Activated CD4-positive, alpha-beta T cell treated with anti-CD3 and anti-CD28 coated beads, Interleukin-2, Interleukin-6, amounts not matched to agents 100 ng/mL and 50 ng/mL, durations not matched to agents 16 hours and 8 hours (primary cell): Measurements from ENCODE around the gene NBPF3.
"Not testable (repeated sequence)": the region's sequence is repeated elsewhere in the genome, so short reads cannot be mapped to it uniquely, and the experiment has no call there.

ENCODE experiments used
- DNase-seq: peaks from one replicate; pipeline ENCODE4 v3.0.0-alpha.2; 2020

NBPF3 gene

DNA sequence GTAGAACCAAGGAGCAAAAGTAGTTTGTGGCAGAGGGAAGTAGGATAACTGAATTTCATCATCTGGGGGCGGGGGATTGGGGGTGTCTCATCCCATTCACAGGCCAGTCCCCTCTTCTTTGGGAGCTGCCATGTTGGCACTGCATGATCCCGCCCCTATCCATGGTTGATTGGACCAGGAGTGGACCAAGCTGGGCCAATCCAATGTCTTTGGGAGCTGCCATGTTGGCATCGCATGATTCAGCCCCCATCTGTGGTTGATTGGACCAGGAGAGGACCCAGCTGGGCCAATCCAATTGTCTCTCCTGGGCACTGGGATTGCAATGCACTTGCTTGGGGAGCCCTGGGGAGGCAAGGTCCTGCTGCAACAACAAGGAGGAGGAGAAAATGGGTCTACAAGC is 56.9 kb downstream of the NBPF3 start:
- DNase-seq: no peak

GRCh38 chr1:21497466-21498061 is 57.6 kb downstream of the NBPF3 start:
- DNase-seq: no peak

- DNase-seq: no peak
These were observed 59.5 kb downstream of the NBPF3 start for GRCh38 chr1:21499283-21499950.

- DNase-seq: no peak
These were observed 63.9 kb downstream of the NBPF3 start for GRCh38 chr1:21503706-21504377.

- no peak for DNase-seq
These were observed 66.9 kb downstream of the NBPF3 start for GRCh38 chr1:21506804-21507203.

GRCh38 chr1:21507511-21508270 is 67.8 kb downstream of the NBPF3 start:
- no peak for DNase-seq

DNA sequence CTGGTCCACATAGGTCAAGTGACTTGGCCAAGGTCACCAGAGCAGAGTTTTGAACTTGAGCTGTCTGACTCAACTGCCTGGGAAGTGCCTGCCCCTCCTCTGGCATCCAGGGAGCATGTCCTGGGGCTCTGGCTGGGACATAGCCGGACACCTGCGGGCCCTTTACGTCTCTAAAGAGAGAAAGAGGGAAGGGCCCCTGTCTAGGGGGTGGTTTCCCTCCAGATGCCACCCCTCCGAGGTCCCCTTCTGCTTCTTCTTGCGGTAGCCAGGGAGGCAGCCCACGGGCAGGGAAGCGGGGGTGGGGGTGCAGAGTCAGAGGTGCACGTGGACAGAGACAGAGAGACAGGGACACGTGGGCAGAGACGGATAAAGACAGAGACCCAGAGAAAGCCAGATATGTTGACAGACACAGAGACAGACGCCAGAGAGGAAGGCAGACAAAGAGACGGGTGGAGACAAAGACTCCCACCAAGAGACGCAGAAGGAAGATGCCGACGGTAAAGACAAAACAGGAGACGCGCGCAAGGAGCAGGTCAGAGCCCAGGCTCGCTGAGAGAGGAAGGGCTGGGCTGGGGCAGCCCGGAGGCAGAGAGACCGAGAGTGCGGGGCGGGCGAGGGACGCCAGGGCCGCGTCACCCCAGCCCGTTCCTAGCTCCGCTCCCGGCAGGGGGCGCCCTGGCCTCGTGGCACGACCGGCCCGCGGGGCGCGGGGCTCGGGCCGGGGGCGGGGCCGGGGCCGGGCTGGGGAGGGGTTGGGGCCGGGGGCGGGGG is 68.8 kb downstream of the NBPF3 start:
- peak; percentile 74 for DNase-seq

- no peak for DNase-seq
These were observed 69.6 kb downstream of the NBPF3 start, which contains the start of gene ALPL for GRCh38 chr1:21509351-21510112. Gene ALPL, plus strand, starts transcription at chr1:21509423. Its CDS starts 44,659 bp downstream, at chr1:21554082.

DNA sequence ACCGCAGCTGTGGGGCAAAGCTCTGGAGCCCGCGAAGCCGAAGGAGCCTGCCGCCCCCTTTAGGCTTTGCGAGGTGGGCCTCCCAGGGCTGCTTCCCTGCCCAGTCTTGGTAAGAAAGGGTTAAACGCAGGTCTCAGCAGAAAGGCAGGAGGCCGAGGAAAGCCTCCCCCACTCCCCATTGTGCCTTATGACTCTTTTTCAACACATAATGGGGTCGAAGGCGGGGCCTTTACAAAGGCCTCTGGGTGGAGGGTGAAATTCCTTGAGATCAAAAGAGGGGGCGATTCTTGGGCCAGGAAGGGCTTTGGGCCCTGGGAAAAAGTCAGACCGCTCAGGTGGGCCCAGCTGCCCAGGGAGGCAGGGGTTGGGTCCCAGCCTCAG is 70.2 kb downstream of the NBPF3 start:
- DNase-seq: no peak

- no peak for DNase-seq
These were observed 71.1 kb downstream of the NBPF3 start for GRCh38 chr1:21510885-21511578.

GRCh38 chr1:21511579-21512522 is 71.9 kb downstream of the NBPF3 start:
- no peak for DNase-seq

DNA sequence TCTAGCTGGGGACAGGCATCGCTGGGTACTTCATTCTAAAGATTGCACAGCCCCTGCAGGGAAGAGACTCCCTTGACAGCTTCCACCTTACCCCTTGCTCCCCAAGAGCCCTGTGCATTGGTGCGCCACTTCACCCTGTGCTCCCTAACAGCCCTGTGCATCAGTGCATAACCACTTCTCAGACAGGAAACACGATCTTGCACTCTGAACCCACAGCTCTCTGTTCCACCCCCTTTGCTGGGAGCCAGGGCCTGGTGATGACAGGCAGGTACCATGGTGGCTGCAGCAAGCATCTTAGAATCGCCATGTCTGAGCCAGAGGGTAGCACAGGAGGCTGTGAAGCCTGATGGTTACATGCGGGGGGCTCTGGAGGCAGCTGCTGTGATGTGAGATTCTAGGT is 74.3 kb downstream of the NBPF3 start:
- DNase-seq: no peak

DNA sequence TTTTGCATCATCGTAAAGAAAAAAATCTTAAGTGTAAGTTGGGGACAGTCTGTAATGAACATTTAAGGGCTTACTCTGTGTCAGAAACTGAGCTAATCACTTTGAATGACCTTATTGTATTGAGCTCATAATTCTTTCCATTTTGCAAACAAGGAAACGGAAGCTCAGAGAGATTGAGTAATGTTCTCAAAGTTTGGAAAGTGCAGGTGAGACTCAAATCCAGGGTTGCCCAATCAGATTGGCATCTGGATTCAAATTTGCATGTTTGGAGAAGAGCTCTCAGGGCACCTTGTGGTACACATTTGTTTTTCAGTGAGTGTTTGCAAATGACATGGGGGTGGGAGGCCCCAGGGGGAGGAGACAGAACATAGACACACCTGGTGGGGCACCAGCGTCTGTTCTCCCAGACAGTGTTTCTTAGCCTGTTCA is 77.2 kb downstream of the NBPF3 start:
- DNase-seq: no peak

DNA sequence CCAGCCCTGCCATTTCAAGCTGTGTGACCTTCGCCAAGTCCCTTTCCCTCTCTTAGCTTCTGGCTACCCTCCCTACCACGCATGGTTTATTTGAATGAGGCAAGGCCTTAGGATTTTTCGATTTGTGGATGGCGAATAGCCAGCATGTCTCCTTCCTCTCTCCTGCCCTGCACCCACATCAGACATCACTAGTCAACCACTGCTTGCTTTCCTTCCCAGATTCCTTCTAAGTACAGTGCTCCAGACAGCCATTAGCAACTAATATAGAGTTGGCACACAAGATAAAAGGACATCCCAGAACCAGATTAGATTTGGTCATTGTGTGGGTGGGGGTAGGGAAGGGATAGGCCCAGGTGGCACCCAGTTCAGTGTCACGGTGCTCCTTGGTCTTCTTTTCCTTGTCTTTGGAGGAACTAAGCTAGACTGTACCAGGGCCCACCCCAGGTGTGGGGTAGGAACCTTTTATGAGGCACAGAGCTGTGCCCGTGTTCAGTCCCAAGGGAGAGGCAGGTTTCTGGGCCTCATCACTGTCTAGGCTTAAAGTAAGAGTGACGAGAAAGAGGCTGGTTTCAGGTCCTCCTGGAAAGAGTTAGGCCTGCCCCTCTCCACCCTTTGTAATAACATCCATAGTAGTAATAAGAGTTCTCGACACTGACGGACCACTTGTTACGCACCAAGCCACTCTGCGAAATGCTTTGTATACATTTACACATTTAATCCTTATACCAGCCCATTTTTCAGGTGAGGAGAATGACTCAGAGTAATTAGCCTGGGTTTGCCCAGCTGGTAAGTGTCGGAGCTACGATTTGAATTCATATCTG is 77.9 kb downstream of the NBPF3 start:
- DNase-seq: no peak

- DNase-seq: no peak
These were observed 79.0 kb downstream of the NBPF3 start for GRCh38 chr1:21518774-21519455.

DNA sequence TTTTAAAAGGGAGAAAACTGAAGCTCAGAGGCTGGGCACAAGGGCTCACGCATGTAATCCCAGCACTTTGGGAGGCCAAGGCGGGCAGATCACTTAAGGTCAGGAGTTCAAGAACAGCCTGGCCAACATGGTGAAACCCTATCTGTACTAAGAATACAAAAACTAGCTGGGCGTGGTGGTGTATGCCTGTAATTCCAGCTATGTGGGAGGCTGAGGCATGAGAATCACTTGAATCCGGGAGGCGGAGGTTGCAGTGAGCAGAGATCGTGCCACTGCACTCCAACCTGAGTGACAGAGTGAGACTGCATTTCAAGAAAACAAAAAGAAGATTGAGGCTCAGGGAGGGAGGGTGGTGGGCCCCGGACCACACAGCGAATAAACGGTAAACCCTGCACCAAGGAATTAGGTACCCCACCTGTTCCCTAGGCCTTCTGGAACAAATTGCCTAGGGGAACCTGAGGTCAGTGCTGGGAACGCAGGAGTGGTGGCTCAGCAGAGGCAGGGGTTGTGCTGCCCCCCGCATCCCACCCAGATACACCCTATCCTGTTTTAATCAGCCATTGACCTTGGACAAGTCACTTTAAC is 79.6 kb downstream of the NBPF3 start:
- not testable (repeated sequence) for DNase-seq

DNA sequence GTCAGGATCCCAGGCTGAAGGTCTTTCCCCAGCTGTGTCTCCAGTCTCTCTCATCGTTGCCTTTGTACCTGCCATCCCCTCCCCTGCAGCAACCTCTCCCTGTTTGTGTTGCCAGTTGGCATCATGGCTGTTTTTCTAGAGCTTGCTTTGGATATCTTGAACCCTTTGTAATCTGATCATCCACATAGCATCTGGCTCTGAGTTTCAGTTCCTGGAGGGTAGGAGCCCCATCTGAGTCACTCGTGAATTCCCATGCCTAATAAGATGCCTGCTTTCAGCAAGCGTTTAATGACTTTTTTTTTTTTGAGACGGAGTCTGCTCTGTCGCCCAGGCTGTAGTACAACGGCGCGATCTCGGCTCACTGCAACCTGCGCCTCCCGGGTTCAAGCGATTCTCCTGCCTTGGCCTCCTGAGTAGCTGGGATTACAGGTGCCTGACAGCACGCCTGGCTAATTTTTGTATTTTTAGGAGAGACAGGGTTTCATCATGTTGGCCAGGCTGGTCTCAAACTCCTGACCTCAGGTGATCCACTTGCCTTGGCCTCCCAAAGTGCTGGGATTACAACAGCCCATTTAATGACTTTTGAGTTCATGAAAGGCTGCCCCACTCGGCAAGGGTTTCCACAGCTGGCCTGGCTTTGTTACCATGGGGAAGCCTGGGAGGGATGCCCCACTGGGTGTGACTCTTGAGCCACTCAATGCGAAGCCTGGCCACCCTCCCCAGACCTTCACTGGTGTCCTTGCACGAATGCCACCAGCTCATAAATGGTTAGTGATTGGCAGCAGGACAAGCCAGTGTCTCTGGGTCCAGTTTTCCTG is 81.2 kb downstream of the NBPF3 start:
- no peak for DNase-seq
